Measurements from ENCODE around the gene BICC1.
A peak's percentile ranks its signal among the peaks of the same experiment; 100 is the strongest.

Gene BICC1

GRCh38 chr10:58662314-58662713, 149.6 kb downstream of the BICC1 start:
- H3K9ac ChIP-seq (ENCODE audit: low read depth, low read length, poor library complexity), result no peak overlapping the region

GRCh38 chr10:58665361-58665760, 152.7 kb downstream of the BICC1 start:
- Histone ChIP-seq H2BK15ac (ENCODE audit: low read length) (no peak overlapping the region), H3K14ac (ENCODE audit: low read length) (no peak overlapping the region), H4K8ac (ENCODE audit: low read depth, low read length) (no peak overlapping the region), H3K27ac (replicated peaks; ENCODE audit: low read length) (no peak overlapping the region), H2BK120ac (ENCODE audit: low read depth, low read length) (no peak overlapping the region), H3K36me3 (replicated peaks in 1 of 2; ENCODE audit: control insufficient read depth in 2 of 2, insufficient read depth in 2 of 2, low read length in 2 of 2) (no peaks in the 10 kb centered on the region), H2AK5ac (ENCODE audit: low read depth, low read length) (no peak overlapping the region), H3K79me1 (ENCODE audit: low read depth, low read length) (no peaks in the 10 kb centered on the region), H3K9me3 (replicated peaks in 1 of 2; ENCODE audit: control insufficient read depth in 2 of 2, insufficient read depth in 1 of 2, low read depth in 1 of 2, low read length in 2 of 2) (peaks cover 2 to 8% of the 10 kb centered on the region in 2 donors), H3K23ac (ENCODE audit: low read depth, low read length, poor library complexity) (no peak overlapping the region), H3K18ac (ENCODE audit: low read length) (no peak overlapping the region), H3K4me2 (ENCODE audit: insufficient read depth, low read length, poor library complexity, severe bottlenecking) (no peak overlapping the region), H2AFZ (ENCODE audit: low read length) (no peak overlapping the region), H3K4me3 (ENCODE audit: low read length in 2 of 2) (no peak overlapping the region), H3K9ac (ENCODE audit: low read depth, low read length, poor library complexity) (no peak overlapping the region), H2BK5ac (ENCODE audit: low read length) (no peak overlapping the region), H2BK12ac (ENCODE audit: low read length) (no peak overlapping the region), H3K27me3 (ENCODE audit: control insufficient read depth in 3 of 3, insufficient read depth in 3 of 3, low read depth in 1 of 3, low read length in 3 of 3) (no peaks in the 10 kb centered on the region), H3K4me1 (ENCODE audit: control insufficient read depth in 2 of 2, insufficient read depth in 1 of 2, low read depth in 1 of 2, low read length in 2 of 2) (no peaks in the 10 kb centered on the region), H3K4ac (ENCODE audit: low read length) (no peak overlapping the region), H4K91ac (ENCODE audit: low read depth, low read length, poor library complexity) (no peak overlapping the region)
- no CpG with 5 or more reads among the region's 3 CpGs for WGBS, 2 donors (ENCODE audit: extremely low coverage in 2 of 2, insufficient read length in 2 of 2, insufficient replicate concordance in 1 of 2)
- no peak for DNase-seq (ENCODE audit: low spot score)

More at GRCh38 chr10:58662314-58662713, 149.6 kb downstream of the BICC1 start:
- no peak overlapping the region for H3K14ac ChIP-seq (ENCODE audit: low read length)
- no peak overlapping the region for H2BK120ac ChIP-seq (ENCODE audit: low read depth, low read length)
- peaks cover 0 to 2% of the 10 kb centered on the region in 2 donors for H3K4me1 ChIP-seq (ENCODE audit: control insufficient read depth in 2 of 2, insufficient read depth in 1 of 2, low read depth in 1 of 2, low read length in 2 of 2)
- no peak overlapping the region for H3K27ac ChIP-seq (replicated peaks; ENCODE audit: low read length)
- no peaks in the 10 kb centered on the region for H3K27me3 ChIP-seq (ENCODE audit: control insufficient read depth in 3 of 3, insufficient read depth in 3 of 3, low read depth in 1 of 3, low read length in 3 of 3)
- H2BK5ac ChIP-seq (ENCODE audit: low read length), result no peak overlapping the region
- H2BK15ac ChIP-seq (ENCODE audit: low read length), result no peak overlapping the region
- H4K8ac ChIP-seq (ENCODE audit: low read depth, low read length), result no peak overlapping the region
- no peaks in the 10 kb centered on the region for H3K79me1 ChIP-seq (ENCODE audit: low read depth, low read length)
- DNase-seq (ENCODE audit: low spot score), result no peak
- no peak overlapping the region for H2AFZ ChIP-seq (ENCODE audit: low read length)
- no peak overlapping the region for H3K4me2 ChIP-seq (ENCODE audit: insufficient read depth, low read length, poor library complexity, severe bottlenecking)
- H2BK12ac ChIP-seq (ENCODE audit: low read length), result no peak overlapping the region
- no peak overlapping the region for H3K4me3 ChIP-seq (ENCODE audit: low read length in 2 of 2)
- H3K9me3 ChIP-seq (replicated peaks in 1 of 2; ENCODE audit: control insufficient read depth in 2 of 2, insufficient read depth in 1 of 2, low read depth in 1 of 2, low read length in 2 of 2), result peaks cover 2 to 8% of the 10 kb centered on the region in 2 donors
- H3K36me3 ChIP-seq (replicated peaks in 1 of 2; ENCODE audit: control insufficient read depth in 2 of 2, insufficient read depth in 2 of 2, low read length in 2 of 2), result no peaks in the 10 kb centered on the region
- no peak overlapping the region for H4K91ac ChIP-seq (ENCODE audit: low read depth, low read length, poor library complexity)
- WGBS, 2 donors (ENCODE audit: extremely low coverage in 2 of 2, insufficient read length in 2 of 2, insufficient replicate concordance in 1 of 2), result no CpG with 5 or more reads among the region's 4 CpGs
- no peak overlapping the region for H3K23ac ChIP-seq (ENCODE audit: low read depth, low read length, poor library complexity)
- H3K4ac ChIP-seq (ENCODE audit: low read length), result no peak overlapping the region
- H3K18ac ChIP-seq (ENCODE audit: low read length), result no peak overlapping the region
- no peak overlapping the region for H2AK5ac ChIP-seq (ENCODE audit: low read depth, low read length)

DNA sequence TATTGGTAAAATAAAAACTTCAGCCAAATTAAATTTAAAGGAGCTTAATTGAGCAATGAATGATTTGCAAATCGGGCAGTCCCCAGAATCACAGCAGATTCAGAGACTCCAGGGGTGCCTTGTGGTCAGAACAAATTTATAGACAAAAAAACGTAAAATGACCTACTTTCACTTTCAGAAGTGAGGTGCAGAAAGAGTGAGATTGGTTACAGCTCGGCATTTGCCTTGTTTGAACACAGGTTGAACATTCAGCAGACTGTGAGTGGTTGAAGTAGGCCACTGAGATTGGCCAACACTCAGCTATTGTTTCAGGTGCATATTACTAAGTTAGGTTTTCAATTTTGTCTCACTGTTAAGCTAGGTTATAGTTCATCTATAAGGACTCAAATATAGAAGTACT, 153.4 kb downstream of the BICC1 start:
- Histone ChIP-seq H3K14ac (ENCODE audit: low read length) (no peak overlapping the region), H3K23ac (ENCODE audit: low read depth, low read length, poor library complexity) (no peak overlapping the region), H3K18ac (ENCODE audit: low read length) (no peak overlapping the region), H2AK5ac (ENCODE audit: low read depth, low read length) (no peak overlapping the region), H3K79me1 (ENCODE audit: low read depth, low read length) (no peaks in the 10 kb centered on the region), H2BK15ac (ENCODE audit: low read length) (no peak overlapping the region), H2BK12ac (ENCODE audit: low read length) (no peak overlapping the region), H3K9ac (ENCODE audit: low read depth, low read length, poor library complexity) (no peak overlapping the region), H3K4me3 (ENCODE audit: low read length in 2 of 2) (no peak overlapping the region), H3K9me3 (replicated peaks in 1 of 2; ENCODE audit: control insufficient read depth in 2 of 2, insufficient read depth in 1 of 2, low read depth in 1 of 2, low read length in 2 of 2) (peaks cover 2 to 8% of the 10 kb centered on the region in 2 donors), H3K36me3 (replicated peaks in 1 of 2; ENCODE audit: control insufficient read depth in 2 of 2, insufficient read depth in 2 of 2, low read length in 2 of 2) (no peaks in the 10 kb centered on the region), H2BK5ac (ENCODE audit: low read length) (no peak overlapping the region), H3K4me2 (ENCODE audit: insufficient read depth, low read length, poor library complexity, severe bottlenecking) (no peak overlapping the region), H3K4ac (ENCODE audit: low read length) (no peak overlapping the region), H3K27ac (replicated peaks; ENCODE audit: low read length) (no peak overlapping the region), H4K91ac (ENCODE audit: low read depth, low read length, poor library complexity) (no peak overlapping the region), H3K27me3 (ENCODE audit: control insufficient read depth in 3 of 3, insufficient read depth in 3 of 3, low read depth in 1 of 3, low read length in 3 of 3) (no peaks in the 10 kb centered on the region), H4K8ac (ENCODE audit: low read depth, low read length) (no peak overlapping the region), H2BK120ac (ENCODE audit: low read depth, low read length) (no peak overlapping the region), H2AFZ (ENCODE audit: low read length) (peak overlapping the region; percentile 29), H3K4me1 (ENCODE audit: control insufficient read depth in 2 of 2, insufficient read depth in 1 of 2, low read depth in 1 of 2, low read length in 2 of 2) (no peaks in the 10 kb centered on the region)
- no peak for DNase-seq (ENCODE audit: low spot score)
- WGBS, 2 donors (ENCODE audit: extremely low coverage in 2 of 2, insufficient read length in 2 of 2, insufficient replicate concordance in 1 of 2), result no CpG with 5 or more reads among the region's 3 CpGs

DNA sequence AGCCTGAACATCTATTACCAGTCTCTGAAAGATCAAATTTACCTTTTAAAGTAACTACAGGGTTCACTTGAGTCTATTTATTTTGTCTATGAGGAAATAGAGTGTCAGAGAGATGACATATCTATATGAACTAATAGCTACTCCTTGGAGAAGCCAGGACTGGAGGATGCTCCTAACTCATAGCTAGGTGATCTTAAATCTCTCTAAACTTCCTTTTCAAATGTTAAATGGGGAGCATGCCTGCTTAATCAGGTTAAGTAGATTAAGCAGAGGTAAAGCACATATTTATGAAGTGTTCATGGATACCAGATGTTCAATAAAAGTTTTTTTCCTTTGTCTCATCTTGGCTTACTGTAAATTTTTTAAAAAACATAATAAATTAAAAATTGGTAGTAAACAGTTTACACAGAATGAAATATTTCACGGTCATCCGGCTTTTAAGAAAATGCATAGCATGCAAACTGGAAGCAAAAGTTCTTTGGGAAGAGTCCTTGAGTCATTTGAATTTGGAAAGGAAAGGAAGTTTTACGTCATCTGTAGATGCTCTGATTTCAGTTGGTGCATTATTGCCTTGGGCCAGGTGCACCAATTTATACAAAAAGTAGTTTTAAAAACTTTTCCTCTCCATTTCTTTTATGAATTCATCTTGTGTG, 155.1 kb downstream of the BICC1 start:
- no CpG with 5 or more reads among the region's 3 CpGs for WGBS, 2 donors (ENCODE audit: extremely low coverage in 2 of 2, insufficient read length in 2 of 2, insufficient replicate concordance in 1 of 2)
- Histone ChIP-seq H3K79me1 (ENCODE audit: low read depth, low read length) (no peaks in the 10 kb centered on the region), H3K4me1 (ENCODE audit: control insufficient read depth in 2 of 2, insufficient read depth in 1 of 2, low read depth in 1 of 2, low read length in 2 of 2) (no peaks in the 10 kb centered on the region), H2BK5ac (ENCODE audit: low read length) (no peak overlapping the region), H4K8ac (ENCODE audit: low read depth, low read length) (no peak overlapping the region), H3K4me2 (ENCODE audit: insufficient read depth, low read length, poor library complexity, severe bottlenecking) (no peak overlapping the region), H2BK12ac (ENCODE audit: low read length) (no peak overlapping the region), H3K4me3 (ENCODE audit: low read length in 2 of 2) (no peak overlapping the region), H3K23ac (ENCODE audit: low read depth, low read length, poor library complexity) (no peak overlapping the region), H3K18ac (ENCODE audit: low read length) (no peak overlapping the region), H3K9ac (ENCODE audit: low read depth, low read length, poor library complexity) (no peak overlapping the region), H2AK5ac (ENCODE audit: low read depth, low read length) (no peak overlapping the region), H3K27ac (replicated peaks; ENCODE audit: low read length) (no peak overlapping the region), H2AFZ (ENCODE audit: low read length) (no peak overlapping the region), H2BK15ac (ENCODE audit: low read length) (no peak overlapping the region), H2BK120ac (ENCODE audit: low read depth, low read length) (no peak overlapping the region), H3K9me3 (replicated peaks in 1 of 2; ENCODE audit: control insufficient read depth in 2 of 2, insufficient read depth in 1 of 2, low read depth in 1 of 2, low read length in 2 of 2) (peaks cover 2 to 8% of the 10 kb centered on the region in 2 donors), H3K36me3 (replicated peaks in 1 of 2; ENCODE audit: control insufficient read depth in 2 of 2, insufficient read depth in 2 of 2, low read length in 2 of 2) (no peaks in the 10 kb centered on the region), H3K4ac (ENCODE audit: low read length) (no peak overlapping the region), H3K27me3 (ENCODE audit: control insufficient read depth in 3 of 3, insufficient read depth in 3 of 3, low read depth in 1 of 3, low read length in 3 of 3) (no peaks in the 10 kb centered on the region), H3K14ac (ENCODE audit: low read length) (no peak overlapping the region), H4K91ac (ENCODE audit: low read depth, low read length, poor library complexity) (no peak overlapping the region)
- no peak for DNase-seq (ENCODE audit: low spot score)
